ENCODE data around the gene TMEM38A.
A peak's percentile ranks its signal among the peaks of the same experiment; 100 is the strongest.

TMEM38A gene

GRCh38 chr19:16620584-16620983, 40.4 kb upstream of the TMEM38A start:
- no peak overlapping the region for H3K4me3 ChIP-seq (ENCODE audit: low read depth, low read length)
- H3K27ac ChIP-seq (ENCODE audit: extremely low read depth, low read depth, low read length): no peak overlapping the region
- peak; percentile 24; the same call in 1 of the 2 replicates for TF ChIP-seq SCRT2 (tag by site-specific recombination; IDR thresholded peaks at IDR 0.05)
- no peak for TF ChIP-seq ZNF600 (tag by site-specific recombination; IDR thresholded peaks at IDR 0.05)
- no peak for TF ChIP-seq ZNF645 (tag by site-specific recombination; IDR thresholded peaks at IDR 0.05)
- TF ChIP-seq ZNF146 (tag by site-specific recombination; IDR thresholded peaks at IDR 0.05): no peak
- no peak for TF ChIP-seq EGR2 (tag by site-specific recombination; IDR thresholded peaks at IDR 0.05; ENCODE audit: low read depth)
- no peak for TF ChIP-seq TSHZ1 (tag by site-specific recombination; IDR thresholded peaks at IDR 0.05; ENCODE audit: borderline replicate concordance)
- TF ChIP-seq ZNF558 (tag by site-specific recombination; IDR thresholded peaks at IDR 0.05): no peak
- H3K9me3 ChIP-seq (ENCODE audit: control insufficient read depth, insufficient read depth, low read depth, low read length): no peaks in the 10 kb centered on the region
- peaks cover 0 to 23% of the 10 kb centered on the region in 2 experiments; a peak in 1 of 3 replicates for H3K36me3 ChIP-seq (ENCODE audit: control insufficient read depth in 2 of 2, insufficient read depth in 1 of 2, low read length in 2 of 2)
- POLR2A ChIA-PET: no interaction called here
- CTCF ChIA-PET: no interaction called here
- H3K4me1 ChIP-seq (ENCODE audit: control insufficient read depth, insufficient read depth, low read length): no peaks in the 10 kb centered on the region

- H3K9me3 ChIP-seq (ENCODE audit: control insufficient read depth, insufficient read depth, low read depth, low read length): no peaks in the 10 kb centered on the region
- H3K4me3 ChIP-seq (ENCODE audit: low read depth, low read length): no peak overlapping the region
- no peaks in the 10 kb centered on the region for H3K4me1 ChIP-seq (ENCODE audit: control insufficient read depth, insufficient read depth, low read length)
- H3K36me3 ChIP-seq (ENCODE audit: control insufficient read depth in 2 of 2, insufficient read depth in 1 of 2, low read length in 2 of 2): peaks cover 0 to 25% of the 10 kb centered on the region in 2 experiments; a peak in 1 of 3 replicates
- POLR2A ChIA-PET: no interaction called here
- H3K27ac ChIP-seq (ENCODE audit: extremely low read depth, low read depth, low read length): no peak overlapping the region
- no peak for TF ChIP-seq ZNF488 (tag by site-specific recombination; IDR thresholded peaks at IDR 0.05)
- peak; percentile 95 for TF ChIP-seq ZNF664 (tag by site-specific recombination; IDR thresholded peaks at IDR 0.05)
- CTCF ChIA-PET: interaction anchor here (0.7 to 1.0 kb wide), 2 partner anchors 36 to 97 kb away, joined by 3 to 4 read pairs; no protein-coding TSS in a partner anchor
Observed at GRCh38 chr19:16621165-16621800, 39.7 kb upstream of the TMEM38A start.

GRCh38 chr19:16623066-16623465, 37.9 kb upstream of the TMEM38A start:
- no peak overlapping the region for H3K4me3 ChIP-seq (ENCODE audit: low read depth, low read length)
- H3K27ac ChIP-seq (ENCODE audit: extremely low read depth, low read depth, low read length): no peak overlapping the region
- POLR2A ChIA-PET: no interaction called here
- H3K4me1 ChIP-seq (ENCODE audit: control insufficient read depth, insufficient read depth, low read length): no peaks in the 10 kb centered on the region
- no peaks in the 10 kb centered on the region for H3K9me3 ChIP-seq (ENCODE audit: control insufficient read depth, insufficient read depth, low read depth, low read length)
- peaks cover 0 to 25% of the 10 kb centered on the region in 2 experiments; a peak in 1 of 3 replicates for H3K36me3 ChIP-seq (ENCODE audit: control insufficient read depth in 2 of 2, insufficient read depth in 1 of 2, low read length in 2 of 2)
- CTCF ChIA-PET: interaction anchor here (0.9 kb wide), 1 partner anchor 11 kb away, joined by 3 read pairs; no protein-coding TSS in a partner anchor
- TF ChIP-seq ZNF791 (tag by site-specific recombination; IDR thresholded peaks at IDR 0.05): no peak
- no peak for TF ChIP-seq ZFP69B (tag by site-specific recombination; IDR thresholded peaks at IDR 0.05)
- TF ChIP-seq ZNF423 (tag by site-specific recombination; IDR thresholded peaks at IDR 0.05): no peak
- no peak for TF ChIP-seq ZBTB21 (tag by site-specific recombination; IDR thresholded peaks at IDR 0.05)
- no peak for TF ChIP-seq SP7 (tag by site-specific recombination; IDR thresholded peaks at IDR 0.05)
- no peak for TF ChIP-seq MZF1 (tag by site-specific recombination; IDR thresholded peaks at IDR 0.05; ENCODE audit: borderline replicate concordance)
- TF ChIP-seq PRDM4 (tag by site-specific recombination; IDR thresholded peaks at IDR 0.05): no peak
- no peak for TF ChIP-seq ZNF157 (tag by site-specific recombination; IDR thresholded peaks at IDR 0.05)
- TF ChIP-seq ZNF221 (tag by site-specific recombination; IDR thresholded peaks at IDR 0.05; ENCODE audit: borderline replicate concordance): no peak
- TF ChIP-seq ZNF449 (tag by site-specific recombination; IDR thresholded peaks at IDR 0.05): no peak
- TF ChIP-seq ZNF621 (tag by site-specific recombination; IDR thresholded peaks at IDR 0.05): no peak
- no peak for TF ChIP-seq ZNF24 (tag by site-specific recombination; IDR thresholded peaks at IDR 0.05)
- TF ChIP-seq ZNF335 (tag by site-specific recombination; conservative IDR thresholded peaks at IDR 0.05): no peak

Measured in HEK293 (cell line).